H4 (cell line): ENCODE results near the gene MGST3. TPM values are rescaled to one million over a fixed set of nuclear protein-coding genes. Genes with fewer than 3 reads are reported as not detected.
"Not testable (repeated sequence)": the region's sequence is repeated elsewhere in the genome, so short reads cannot be mapped to it uniquely, and the experiment has no call there.

Experiments
- DNase-seq: peaks from one replicate; pipeline ENCODE4 v3.0.0-alpha.2; 2015; ENCODE audit warnings: low spot score
- total RNA-seq: library from RNA; depleted of rRNA; stranded (reverse); fragments of >200 nt; shearing (Covaris generic); gene quantifications from 2 replicates; pipeline ENCODE4 v1.2.3, GENCODE V29; 2014

MGST3 gene
- total RNA-seq, 1 experiment from 2014 or later: 128 TPM

GRCh38 chr1:165629151-165629550, 1.9 kb upstream of the MGST3 start:
- DNase-seq: no peak

- no peak for DNase-seq
Observed at GRCh38 chr1:165629848-165630628, 996 bp upstream of the MGST3 start.

DNA sequence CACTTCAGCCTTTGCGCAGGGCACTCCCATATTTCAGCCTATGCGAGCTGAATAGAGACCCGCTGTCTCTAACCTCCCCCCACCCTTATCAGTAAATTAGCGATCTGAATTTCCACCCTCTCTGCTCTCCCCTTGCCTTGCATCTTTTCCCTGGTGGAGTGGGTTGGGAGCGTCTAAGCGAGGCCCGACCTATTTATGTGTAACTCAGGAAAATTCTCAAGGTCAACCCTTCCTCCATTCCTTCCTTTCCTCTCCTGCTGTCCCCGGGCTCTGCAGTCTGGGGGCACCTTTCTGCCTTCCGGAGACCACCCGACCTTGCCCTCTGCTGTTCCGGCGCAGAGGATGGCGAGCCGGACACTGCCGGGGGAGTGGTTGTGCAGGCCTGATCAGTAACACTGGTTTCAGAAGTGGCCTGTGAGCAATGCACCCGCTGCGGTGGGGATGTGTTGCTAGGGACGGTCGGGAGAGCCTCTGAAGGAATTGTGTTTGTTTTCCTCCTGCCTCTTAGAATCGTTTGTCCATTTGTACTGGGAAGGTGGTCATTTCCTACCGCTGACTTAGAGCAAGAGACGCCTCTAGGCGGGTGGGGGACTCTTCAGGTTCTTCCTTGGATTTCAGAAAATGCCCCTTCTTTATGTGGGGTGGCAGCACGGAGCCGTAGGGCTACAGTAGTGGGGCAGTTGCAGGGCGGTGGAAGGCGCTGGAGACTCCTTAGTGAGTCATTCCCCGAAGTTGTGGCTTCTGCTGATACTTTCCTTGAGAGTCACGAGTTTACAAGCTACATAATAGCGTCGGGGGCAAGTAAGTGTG, 513 bp downstream of the MGST3 start:
- DNase-seq: peak; percentile 83

DNA sequence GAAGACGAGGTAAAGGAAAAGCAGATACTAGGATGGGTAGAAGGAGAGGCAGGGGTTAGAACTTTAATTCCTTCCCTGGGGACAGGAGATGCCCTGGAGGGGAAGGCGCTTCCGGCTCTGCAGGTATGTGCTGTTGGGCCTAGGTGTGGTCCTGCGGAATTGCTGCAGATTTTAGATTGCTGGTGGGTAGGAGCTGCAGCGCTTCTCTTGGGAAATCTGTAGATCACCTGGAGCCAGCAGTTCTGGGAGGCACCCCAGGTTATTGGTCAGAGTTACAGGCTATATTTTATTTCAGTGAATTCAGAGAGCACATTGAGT, 1.1 kb downstream of the MGST3 start:
- DNase-seq: no peak

DNA sequence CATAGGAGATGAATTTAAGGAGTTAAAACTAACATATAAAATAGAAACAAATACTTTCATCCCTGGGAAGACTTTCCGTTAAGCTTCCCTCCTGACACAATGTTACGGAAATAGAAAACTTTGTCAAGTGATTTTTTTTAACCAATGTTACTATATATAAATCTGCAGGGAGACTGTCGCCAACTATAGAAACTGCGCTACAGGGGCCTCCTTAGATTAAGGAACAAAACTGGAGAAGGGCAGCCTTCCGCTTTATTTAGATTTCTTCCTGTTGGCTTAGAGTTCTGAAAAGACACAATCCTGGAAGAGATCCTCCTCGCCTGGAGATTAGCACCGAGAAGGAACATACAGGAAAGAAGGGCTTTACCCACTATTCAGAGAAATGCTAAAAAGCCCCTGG, 1.5 kb downstream of the MGST3 start:
- DNase-seq: no peak

DNA sequence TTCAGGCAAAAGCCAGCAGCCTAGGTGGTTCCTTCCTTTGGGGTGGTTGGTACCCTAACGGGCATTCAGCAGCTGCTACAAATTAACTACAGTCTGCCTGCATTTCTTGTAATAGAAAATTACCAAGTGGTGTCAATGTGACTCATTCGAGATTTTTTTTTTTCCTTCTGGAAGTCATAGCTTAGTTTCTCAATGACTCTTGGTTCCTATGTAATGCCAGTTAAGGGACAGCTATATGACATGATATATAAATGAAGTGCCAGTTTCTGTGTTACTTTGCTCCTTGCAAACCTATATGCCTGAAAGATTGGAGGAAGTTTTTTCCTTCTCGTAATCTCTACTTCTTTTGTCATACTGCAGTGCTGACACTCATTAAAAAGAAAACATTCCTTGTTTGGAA, 2.6 kb downstream of the MGST3 start:
- DNase-seq: no peak

DNA sequence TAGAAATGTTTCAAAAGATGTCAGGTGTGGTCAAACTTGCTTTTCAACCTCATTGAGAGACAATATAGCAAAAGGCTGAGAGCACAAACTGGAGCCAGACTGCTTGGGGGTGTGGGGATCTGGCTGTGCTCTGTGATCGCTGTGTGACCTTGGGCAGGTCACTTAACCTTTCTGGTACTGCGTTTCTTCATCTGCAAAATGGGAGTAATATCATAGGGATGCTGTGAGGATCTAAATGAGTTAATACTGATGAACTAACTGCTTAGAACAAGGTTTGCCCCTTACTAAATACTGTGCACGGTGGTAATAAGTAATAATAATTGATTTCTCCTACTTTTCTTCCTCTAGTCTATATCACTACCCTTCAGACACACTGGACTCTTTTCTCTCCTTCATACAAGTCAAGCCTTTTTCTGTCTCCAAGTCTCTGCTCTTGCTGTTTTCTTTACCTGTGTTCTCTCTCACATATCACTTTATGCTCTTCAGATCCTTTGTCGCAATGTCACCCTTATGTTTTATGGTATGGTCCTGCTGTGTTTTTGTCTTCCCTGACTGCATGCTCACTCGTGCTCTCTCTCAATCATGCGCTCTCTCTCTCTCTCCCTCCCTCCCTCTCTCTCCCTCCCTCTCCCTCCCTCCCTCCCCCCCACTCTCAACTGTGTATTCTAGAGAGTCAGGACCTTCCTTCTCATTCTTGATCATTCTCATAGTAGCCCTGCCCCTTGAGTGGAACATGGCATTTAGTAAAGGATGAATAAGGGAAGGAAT, 3.3 kb downstream of the MGST3 start:
- DNase-seq: no peak

DNA sequence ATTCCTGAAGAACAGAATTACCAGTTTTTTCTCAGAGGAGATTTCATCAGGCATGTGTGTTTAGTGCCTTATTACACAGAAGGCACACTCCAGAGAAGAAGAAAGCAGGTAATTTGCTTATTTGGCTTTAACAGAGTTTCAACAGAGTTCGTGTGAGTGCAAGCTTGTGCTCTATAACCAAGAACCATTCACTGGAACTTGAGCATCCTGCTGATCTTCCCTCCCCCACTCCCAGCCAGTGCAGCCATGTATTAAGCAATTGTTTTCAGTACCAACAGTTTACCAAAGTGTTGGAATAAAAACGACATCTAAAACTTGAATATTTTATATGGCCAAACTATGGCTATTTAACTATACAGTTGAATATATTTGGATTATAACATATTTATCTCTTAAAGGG, 4.3 kb downstream of the MGST3 start:
- DNase-seq: no peak

- DNase-seq: no peak
Observed at GRCh38 chr1:165635823-165636222, 4.8 kb downstream of the MGST3 start.

- DNase-seq: no peak
Observed at GRCh38 chr1:165637427-165637826, 6.4 kb downstream of the MGST3 start.

DNA sequence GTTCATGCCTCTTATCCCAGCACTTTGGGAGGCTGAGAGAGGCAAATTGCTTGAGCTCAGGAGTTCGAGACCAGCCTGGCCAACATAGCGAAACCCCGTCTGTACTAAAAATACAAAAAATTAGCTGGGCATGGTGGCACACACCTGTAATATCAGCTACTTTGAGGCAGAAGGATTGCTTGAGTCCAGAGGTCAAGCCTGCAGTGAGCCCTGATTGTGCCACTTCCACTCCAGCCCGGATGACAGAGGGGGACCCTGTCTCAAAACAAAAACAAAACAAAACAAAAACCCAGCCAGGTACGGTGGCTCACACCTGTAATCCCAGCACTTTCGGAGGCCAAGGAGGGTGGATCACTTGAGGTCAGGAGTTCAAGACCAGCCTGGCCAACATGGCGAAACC, 7.2 kb downstream of the MGST3 start:
- not testable (repeated sequence) for DNase-seq

GRCh38 chr1:165639821-165640623, 9.0 kb downstream of the MGST3 start:
- no peak for DNase-seq

DNA sequence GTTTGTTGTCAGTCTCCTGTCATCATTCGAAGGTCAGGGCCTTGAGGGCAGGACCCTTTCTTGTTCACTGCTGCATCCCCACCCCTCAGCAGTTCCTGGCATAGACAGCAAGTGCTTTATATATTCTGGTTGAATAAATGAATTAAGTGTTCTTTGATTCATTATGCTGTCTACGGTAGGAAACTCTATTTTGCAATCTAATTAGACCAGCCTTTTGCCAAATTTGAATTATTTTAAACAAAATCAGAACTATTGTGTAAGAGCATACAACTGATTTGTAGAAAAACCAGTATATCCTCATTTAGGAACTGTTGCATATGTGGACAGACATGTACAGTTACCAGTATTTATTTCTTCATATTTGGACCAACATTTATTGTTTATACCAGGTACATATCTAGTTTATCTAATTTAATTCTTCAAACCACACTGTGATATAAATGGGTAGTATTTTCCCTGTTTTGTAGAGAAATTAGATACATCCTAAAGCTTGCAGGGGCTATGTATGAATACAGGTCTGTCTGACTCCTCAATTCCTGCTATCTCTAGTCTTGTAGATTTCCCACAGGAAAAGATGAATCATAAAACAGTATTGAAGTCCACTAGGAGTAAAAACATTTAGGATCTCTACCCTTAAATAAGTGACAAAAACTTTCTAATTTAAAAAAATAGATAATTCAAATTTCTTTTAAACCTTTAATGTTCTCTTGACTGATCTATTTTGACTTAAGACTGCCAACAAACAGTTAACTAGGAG, 10.4 kb downstream of the MGST3 start:
- DNase-seq: no peak

DNA sequence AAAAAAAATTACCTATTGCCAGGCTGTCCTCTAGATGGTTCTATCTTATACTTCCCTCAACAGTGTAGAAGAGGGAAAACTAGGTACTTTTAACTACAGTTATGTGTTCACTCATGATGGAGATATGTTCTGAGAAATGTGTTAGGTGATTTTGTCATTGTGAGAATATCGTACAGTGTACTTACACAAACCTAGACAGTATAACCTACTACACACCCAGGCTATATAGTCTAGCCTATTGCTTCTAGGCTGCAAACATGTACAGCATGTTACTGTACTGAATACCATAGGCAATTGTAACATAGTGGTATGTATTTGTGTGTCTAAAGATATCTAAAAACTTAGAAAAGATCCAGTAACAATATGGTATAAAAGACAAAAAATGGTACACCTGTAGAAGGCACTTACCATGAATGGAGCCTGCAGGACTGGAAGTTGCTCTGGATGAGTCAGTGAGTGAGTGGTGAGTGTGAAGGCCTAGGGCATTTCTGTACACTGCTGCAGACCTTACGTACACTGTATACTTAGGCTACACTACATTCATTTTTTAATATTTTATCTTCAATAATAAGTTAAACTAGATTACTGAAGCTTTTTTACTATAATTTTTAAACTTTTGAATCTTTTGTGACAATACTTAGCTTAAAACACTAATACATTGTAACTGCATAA, 13.2 kb downstream of the MGST3 start:
- no peak for DNase-seq

DNA sequence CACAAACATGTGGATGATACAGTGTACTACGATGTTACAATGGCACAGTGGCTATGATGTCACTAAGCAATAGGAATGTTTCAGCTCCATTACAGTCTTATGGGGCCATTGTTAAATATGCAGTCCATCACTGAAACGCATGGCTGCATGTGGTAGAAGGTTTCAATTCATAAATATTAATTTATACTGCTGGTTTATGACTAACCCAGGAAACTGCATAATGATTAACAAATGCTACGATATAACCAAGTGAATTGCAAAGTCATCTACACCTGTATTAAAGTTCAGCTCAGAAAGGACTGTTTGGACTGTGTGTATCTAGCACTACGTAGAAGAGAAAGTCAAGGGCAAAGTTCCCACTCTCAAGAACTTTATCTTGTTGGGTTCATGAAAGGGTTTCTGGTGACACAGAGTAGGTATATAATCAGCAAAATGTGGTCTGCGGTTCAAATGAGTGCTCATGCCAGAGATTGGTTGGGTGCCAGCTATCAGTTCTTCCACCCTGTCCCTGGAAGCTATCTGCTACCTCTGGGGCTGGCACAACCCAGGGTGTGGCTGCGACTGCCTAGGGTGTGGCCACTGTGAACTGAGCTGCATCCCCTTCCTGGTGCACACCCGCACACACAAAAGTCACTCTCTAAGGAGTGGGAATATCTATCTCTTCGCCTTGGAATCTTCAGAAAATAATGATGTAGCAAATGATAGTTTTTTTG, 14.8 kb downstream of the MGST3 start:
- peak; percentile 22 for DNase-seq

DNA sequence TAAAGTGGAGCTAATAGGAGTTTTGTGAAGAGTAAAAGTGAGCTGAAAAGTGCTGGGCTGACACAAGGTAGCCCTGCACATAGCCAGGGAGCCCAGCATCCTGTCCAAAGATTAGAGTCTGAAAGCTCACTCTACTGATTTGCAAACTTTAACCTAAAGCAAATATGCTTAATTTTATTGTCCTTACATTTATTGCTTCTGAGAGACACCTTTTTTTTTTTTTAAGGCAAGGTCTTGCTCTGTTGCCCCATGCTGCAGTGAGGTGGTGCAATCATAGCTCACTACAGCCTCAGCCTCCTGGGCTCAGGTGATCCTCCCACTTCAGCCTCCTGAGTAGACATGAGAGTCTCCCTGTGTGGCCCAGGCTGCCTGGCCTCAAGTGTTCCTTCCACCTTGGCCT, 16.5 kb downstream of the MGST3 start:
- no peak for DNase-seq

DNA sequence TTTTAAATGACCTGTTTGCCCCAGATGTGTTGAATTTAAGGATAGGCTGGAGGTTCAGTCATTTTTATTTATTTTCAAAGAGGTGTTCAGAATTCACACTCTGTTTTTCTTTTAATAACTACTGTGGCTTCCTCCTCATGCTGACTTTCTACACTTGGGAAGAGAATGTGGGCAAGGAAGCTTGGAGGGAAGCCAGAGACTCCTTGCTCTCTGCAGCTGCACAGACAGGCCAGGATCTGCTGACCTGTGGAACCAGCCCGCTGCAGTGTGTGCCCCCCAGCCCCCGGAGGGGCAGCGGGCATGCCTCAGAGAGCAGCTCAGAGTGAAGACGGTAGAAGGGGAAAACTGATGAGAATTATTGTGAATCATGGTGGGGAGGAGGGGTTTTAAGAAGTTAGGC, 16.9 kb downstream of the MGST3 start:
- DNase-seq: no peak

DNA sequence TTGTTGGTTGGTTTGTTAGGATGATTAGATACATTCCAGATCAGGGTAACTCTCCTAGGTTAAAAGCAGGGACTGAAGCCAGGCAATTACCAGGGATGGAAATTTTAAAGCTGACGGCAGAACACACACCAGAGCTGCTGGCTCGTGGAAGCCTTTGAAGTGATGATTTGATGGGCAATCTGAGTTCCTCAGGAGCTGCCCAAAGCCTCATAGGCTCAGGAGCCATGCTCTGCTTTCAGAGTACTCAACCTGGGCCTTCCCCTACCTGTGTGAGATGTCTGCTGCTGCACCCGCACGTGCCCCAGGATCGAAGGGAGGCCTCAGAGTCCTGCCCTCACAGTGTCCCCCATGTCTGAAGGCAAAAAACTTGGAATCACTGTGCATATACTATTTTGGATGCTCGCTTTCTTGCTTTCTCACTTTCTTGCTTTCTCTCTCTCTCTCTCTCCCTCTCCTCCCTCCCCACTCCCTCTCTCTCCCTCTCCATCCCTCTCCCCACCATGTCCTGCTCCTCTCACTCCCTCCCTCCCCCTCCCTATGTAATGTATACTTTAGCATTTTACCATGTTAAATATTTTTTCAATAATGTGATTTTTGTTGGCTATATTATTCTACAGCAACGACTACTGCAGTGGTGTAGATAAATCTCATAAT, 18.0 kb downstream of the MGST3 start:
- DNase-seq: no peak

- no peak for DNase-seq
Observed at GRCh38 chr1:165650981-165651625, 20.1 kb downstream of the MGST3 start.
